ENCODE data around the gene COQ10A. TPM values are rescaled to one million over a fixed set of nuclear protein-coding genes. Genes with fewer than 3 reads are reported as not detected.

The COQ10A gene
- total and polyA plus RNA-seq, 2 of the 13 experiments (the other 11 are each of a cell fraction or from before 2014, with no cell fraction given): 21.0 to 37.3 TPM

DNA sequence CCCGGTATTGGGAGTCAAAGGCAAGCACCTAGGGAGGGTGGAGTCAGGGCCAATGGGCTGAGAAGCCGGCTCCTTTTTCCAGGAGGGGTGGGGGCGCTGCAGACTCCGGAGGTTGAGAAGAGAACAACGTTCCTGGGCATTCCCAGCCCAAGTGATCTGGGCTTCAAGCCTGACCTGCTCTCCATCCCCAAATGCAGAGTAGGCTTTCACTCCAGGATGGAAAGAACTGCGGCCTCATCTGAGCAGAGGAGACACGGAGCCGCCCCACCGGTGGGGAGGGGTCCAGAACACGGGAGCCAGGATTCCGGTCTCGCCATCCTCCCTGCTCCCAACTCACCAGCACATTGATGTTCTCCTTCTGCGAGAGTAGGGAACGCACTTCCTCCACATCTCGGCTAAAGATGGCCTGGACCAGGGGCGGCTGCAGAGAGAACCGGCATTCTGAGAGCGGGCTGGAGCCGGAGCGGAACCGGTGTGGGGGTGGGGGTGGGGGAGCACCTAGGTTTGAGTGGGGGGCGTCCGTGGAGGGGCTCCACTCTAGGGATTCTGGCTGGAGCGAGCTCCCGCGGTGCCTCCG is 9.2 kb upstream of the COQ10A start (continued):
- TF ChIP-seq, protein P1, sequence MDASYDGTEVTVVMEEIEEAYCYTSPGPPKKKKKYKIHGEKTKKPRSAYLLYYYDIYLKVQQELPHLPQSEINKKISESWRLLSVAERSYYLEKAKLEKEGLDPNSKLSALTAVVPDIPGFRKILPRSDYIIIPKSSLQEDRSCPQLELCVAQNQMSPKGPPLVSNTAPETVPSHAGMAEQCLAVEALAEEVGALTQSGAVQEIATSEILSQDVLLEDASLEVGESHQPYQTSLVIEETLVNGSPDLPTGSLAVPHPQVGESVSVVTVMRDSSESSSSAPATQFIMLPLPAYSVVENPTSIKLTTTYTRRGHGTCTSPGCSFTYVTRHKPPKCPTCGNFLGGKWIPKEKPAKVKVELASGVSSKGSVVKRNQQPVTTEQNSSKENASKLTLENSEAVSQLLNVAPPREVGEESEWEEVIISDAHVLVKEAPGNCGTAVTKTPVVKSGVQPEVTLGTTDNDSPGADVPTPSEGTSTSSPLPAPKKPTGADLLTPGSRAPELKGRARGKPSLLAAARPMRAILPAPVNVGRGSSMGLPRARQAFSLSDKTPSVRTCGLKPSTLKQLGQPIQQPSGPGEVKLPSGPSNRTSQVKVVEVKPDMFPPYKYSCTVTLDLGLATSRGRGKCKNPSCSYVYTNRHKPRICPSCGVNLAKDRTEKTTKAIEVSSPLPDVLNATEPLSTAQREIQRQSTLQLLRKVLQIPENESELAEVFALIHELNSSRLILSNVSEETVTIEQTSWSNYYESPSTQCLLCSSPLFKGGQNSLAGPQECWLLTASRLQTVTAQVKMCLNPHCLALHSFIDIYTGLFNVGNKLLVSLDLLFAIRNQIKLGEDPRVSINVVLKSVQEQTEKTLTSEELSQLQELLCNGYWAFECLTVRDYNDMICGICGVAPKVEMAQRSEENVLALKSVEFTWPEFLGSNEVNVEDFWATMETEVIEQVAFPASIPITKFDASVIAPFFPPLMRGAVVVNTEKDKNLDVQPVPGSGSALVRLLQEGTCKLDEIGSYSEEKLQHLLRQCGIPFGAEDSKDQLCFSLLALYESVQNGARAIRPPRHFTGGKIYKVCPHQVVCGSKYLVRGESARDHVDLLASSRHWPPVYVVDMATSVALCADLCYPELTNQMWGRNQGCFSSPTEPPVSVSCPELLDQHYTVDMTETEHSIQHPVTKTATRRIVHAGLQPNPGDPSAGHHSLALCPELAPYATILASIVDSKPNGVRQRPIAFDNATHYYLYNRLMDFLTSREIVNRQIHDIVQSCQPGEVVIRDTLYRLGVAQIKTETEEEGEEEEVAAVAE (CRISPR knock-in tag; IDR thresholded peaks at IDR 0.05; ENCODE audit: borderline replicate concordance): no peak
- TF ChIP-seq, protein P2, sequence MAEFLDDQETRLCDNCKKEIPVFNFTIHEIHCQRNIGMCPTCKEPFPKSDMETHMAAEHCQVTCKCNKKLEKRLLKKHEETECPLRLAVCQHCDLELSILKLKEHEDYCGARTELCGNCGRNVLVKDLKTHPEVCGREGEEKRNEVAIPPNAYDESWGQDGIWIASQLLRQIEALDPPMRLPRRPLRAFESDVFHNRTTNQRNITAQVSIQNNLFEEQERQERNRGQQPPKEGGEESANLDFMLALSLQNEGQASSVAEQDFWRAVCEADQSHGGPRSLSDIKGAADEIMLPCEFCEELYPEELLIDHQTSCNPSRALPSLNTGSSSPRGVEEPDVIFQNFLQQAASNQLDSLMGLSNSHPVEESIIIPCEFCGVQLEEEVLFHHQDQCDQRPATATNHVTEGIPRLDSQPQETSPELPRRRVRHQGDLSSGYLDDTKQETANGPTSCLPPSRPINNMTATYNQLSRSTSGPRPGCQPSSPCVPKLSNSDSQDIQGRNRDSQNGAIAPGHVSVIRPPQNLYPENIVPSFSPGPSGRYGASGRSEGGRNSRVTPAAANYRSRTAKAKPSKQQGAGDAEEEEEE (CRISPR knock-in tag; IDR thresholded peaks at IDR 0.05; ENCODE audit: borderline replicate concordance): 0 out of 2 replicates have a peak, but pooled peaks have one; percentile 36
- TF ChIP-seq, protein P3, sequence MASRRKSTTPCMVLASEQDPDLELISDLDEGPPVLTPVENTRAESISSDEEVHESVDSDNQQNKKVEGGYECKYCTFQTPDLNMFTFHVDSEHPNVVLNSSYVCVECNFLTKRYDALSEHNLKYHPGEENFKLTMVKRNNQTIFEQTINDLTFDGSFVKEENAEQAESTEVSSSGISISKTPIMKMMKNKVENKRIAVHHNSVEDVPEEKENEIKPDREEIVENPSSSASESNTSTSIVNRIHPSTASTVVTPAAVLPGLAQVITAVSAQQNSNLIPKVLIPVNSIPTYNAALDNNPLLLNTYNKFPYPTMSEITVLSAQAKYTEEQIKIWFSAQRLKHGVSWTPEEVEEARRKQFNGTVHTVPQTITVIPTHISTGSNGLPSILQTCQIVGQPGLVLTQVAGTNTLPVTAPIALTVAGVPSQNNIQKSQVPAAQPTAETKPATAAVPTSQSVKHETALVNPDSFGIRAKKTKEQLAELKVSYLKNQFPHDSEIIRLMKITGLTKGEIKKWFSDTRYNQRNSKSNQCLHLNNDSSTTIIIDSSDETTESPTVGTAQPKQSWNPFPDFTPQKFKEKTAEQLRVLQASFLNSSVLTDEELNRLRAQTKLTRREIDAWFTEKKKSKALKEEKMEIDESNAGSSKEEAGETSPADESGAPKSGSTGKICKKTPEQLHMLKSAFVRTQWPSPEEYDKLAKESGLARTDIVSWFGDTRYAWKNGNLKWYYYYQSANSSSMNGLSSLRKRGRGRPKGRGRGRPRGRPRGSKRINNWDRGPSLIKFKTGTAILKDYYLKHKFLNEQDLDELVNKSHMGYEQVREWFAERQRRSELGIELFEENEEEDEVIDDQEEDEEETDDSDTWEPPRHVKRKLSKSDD (CRISPR knock-in tag; IDR thresholded peaks at IDR 0.05; ENCODE audit: low read depth): no peak
- TF ChIP-seq, protein P4, sequence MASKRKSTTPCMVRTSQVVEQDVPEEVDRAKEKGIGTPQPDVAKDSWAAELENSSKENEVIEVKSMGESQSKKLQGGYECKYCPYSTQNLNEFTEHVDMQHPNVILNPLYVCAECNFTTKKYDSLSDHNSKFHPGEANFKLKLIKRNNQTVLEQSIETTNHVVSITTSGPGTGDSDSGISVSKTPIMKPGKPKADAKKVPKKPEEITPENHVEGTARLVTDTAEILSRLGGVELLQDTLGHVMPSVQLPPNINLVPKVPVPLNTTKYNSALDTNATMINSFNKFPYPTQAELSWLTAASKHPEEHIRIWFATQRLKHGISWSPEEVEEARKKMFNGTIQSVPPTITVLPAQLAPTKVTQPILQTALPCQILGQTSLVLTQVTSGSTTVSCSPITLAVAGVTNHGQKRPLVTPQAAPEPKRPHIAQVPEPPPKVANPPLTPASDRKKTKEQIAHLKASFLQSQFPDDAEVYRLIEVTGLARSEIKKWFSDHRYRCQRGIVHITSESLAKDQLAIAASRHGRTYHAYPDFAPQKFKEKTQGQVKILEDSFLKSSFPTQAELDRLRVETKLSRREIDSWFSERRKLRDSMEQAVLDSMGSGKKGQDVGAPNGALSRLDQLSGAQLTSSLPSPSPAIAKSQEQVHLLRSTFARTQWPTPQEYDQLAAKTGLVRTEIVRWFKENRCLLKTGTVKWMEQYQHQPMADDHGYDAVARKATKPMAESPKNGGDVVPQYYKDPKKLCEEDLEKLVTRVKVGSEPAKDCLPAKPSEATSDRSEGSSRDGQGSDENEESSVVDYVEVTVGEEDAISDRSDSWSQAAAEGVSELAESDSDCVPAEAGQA (IDR thresholded peaks at IDR 0.05; ENCODE audit: low read depth): no peak
- TF ChIP-seq, protein P4 (CRISPR knock-in tag; IDR thresholded peaks at IDR 0.05; ENCODE audit: borderline replicate concordance): no peak
- no peak for TF ChIP-seq GFI1 (CRISPR knock-in tag; IDR thresholded peaks at IDR 0.05; ENCODE audit: borderline replicate concordance)
- no peak for TF ChIP-seq KLF16 (CRISPR knock-in tag; IDR thresholded peaks at IDR 0.05)
- no peak for TF ChIP-seq KDM6A (CRISPR knock-in tag; IDR thresholded peaks at IDR 0.05; ENCODE audit: low read depth)

Data from HepG2 (cell line).